Activated CD8-positive, alpha-beta T cell treated with anti-CD3 and anti-CD28 coated beads for 36 hours (primary cell): Measurements from ENCODE around the gene FBXO24. TPM values are rescaled to one million over a fixed set of nuclear protein-coding genes. Genes with fewer than 3 reads are reported as not detected.

Source experiments
- ATAC-seq: fragments of 200-7000 bp; cut with Tn5 transposase; one replicate; pipeline ENCODE4 v1.10.0; 2021; ENCODE audit warnings: mild to moderate bottlenecking, moderate library complexity
- CTCF ChIA-PET: fragments of 350-600 bp; sonication (Branson Sonifier 250); formaldehyde crosslinking; loops from one replicate; lab custom pipeline; 2021; ENCODE audit warnings: antibody characterized with exemption; lab: Charles Lee
- POLR2A ChIA-PET: fragments of 350-600 bp; sonication (Branson Sonifier 250); formaldehyde crosslinking; loops from one replicate; lab custom pipeline; 2021; ENCODE audit warnings: antibody characterized with exemption; lab: Charles Lee
- DNase-seq: peaks from one replicate; pipeline ENCODE4 v3.0.0-alpha.2; 2020
- H3K27ac Mint-ChIP-seq: one replicate; pipeline ENCODE4 v1.8.0; 2021; ENCODE audit warnings: mild to moderate bottlenecking, mixed read lengths
- H3K27me3 Mint-ChIP-seq: one replicate; pipeline ENCODE4 v1.8.0; 2021; ENCODE audit warnings: mixed read lengths
- H3K36me3 Mint-ChIP-seq: one replicate; pipeline ENCODE4 v1.8.0; 2021; ENCODE audit warnings: low read depth, mixed read lengths
- H3K4me1 Mint-ChIP-seq: one replicate; pipeline ENCODE4 v1.8.0; 2021; ENCODE audit warnings: low read depth, mixed read lengths
- H3K4me3 Mint-ChIP-seq: one replicate; pipeline ENCODE4 v1.8.0; 2021; ENCODE audit warnings: mild to moderate bottlenecking, moderate library complexity, mixed read lengths
- H3K9me3 Mint-ChIP-seq: one replicate; pipeline ENCODE4 v1.8.0; 2021; ENCODE audit warnings: mixed read lengths
- CTCF ChIP-seq: fragments of 200-600 bp; IDR thresholded peaks from one replicate; pipeline ENCODE4 v1.8.0; 2022; ENCODE audit warnings: antibody characterized with exemption, mild to moderate bottlenecking
- intact Hi-C: fragments of 100-400 bp; cut with micrococcal nuclease; formaldehyde crosslinking; loops from one replicate; pipeline ENCODE4 v1.10.0; 2022
- total RNA-seq, 2 experiments: library from RNA; stranded (reverse); gene quantifications; one replicate each; pipeline ENCODE4 v1.2.3, GENCODE V29; 2021

FBXO24 gene
- total RNA-seq, 2 experiments from 2014 or later = 1.4 to 1.5 TPM

- H3K36me3 Mint-ChIP-seq = no peaks in the 10 kb centered on the region
- H3K27me3 Mint-ChIP-seq = peaks cover 3% of the 10 kb centered on the region
- intact Hi-C loops = loop anchor here (10.0 kb wide), 1 partner anchor 68 kb away; the partner anchor contains the start of gene GNB2
- no peak for TF ChIP-seq CTCF
- ChIA-PET CTCF (interaction anchor here (0.6 to 3.8 kb wide), 3 partner anchors 44 to 98 kb away, joined by 3 to 14 read pairs (median 13); partner anchors contain the start of gene POP7), POLR2A (interaction anchor here (0.9 to 1.7 kb wide), 4 partner anchors 20 to 142 kb away, joined by 3 to 4 read pairs (median 3); partner anchors contain the start of genes FBXO24, LRCH4 and POP7)
- H3K4me1 Mint-ChIP-seq = peaks cover 21% of the 10 kb centered on the region
- ATAC-seq = no peak
- DNase-seq = no peak
- no peaks in the 10 kb centered on the region for H3K9me3 Mint-ChIP-seq
- H3K27ac Mint-ChIP-seq = no peak overlapping the region
- H3K4me3 Mint-ChIP-seq = no peak overlapping the region
These were observed 21.0 kb downstream of the FBXO24 start for GRCh38 chr7:100607111-100607510.

GRCh38 chr7:100609958-100610357, 23.8 kb downstream of the FBXO24 start:
- H3K27ac Mint-ChIP-seq = no peak overlapping the region
- peaks cover 2% of the 10 kb centered on the region for H3K36me3 Mint-ChIP-seq
- no peak for ATAC-seq
- no peak for DNase-seq
- no peak for TF ChIP-seq CTCF
- ChIA-PET CTCF (interaction anchor here (4.9 kb wide), 1 partner anchor 81 kb away, joined by 36 read pairs; no protein-coding TSS in a partner anchor), POLR2A (no interaction called here)
- intact Hi-C loops = loop anchor here (10.0 kb wide), 1 partner anchor 65 kb away; the partner anchor contains the start of gene GNB2
- peaks cover 3% of the 10 kb centered on the region for H3K27me3 Mint-ChIP-seq
- peaks cover 19% of the 10 kb centered on the region for H3K4me1 Mint-ChIP-seq
- no peaks in the 10 kb centered on the region for H3K9me3 Mint-ChIP-seq
- no peak overlapping the region for H3K4me3 Mint-ChIP-seq

- ChIA-PET POLR2A (interaction anchor here (0.7 to 2.4 kb wide), 12 partner anchors 9 to 278 kb away, joined by 3 to 5 read pairs (median 4); partner anchors contain the start of genes FBXO24, LRCH4, MEPCE and UFSP1), CTCF (interaction anchor here (0.8 to 4.9 kb wide), 18 partner anchors 9 to 240 kb away, joined by 3 to 36 read pairs (median 4); partner anchors contain the start of genes FBXO24, LRCH4, POP7 and SLC12A9)
- Mint-ChIP-seq H3K27me3 (no peaks in the 10 kb centered on the region), H3K9me3 (no peaks in the 10 kb centered on the region), H3K4me1 (peaks cover 9% of the 10 kb centered on the region), H3K27ac (peak within 1 kb of the TSS; percentile 100), H3K36me3 (peaks cover 2% of the 10 kb centered on the region), H3K4me3 (peak within 1 kb of the TSS; percentile 88)
- ATAC-seq (peak; percentile 94), DNase-seq (peak; percentile 99)
- intact Hi-C loops = no loop called here
- TF ChIP-seq CTCF = no peak
These were observed 26.0 kb downstream of the FBXO24 start, which contains the start of gene MOSPD3 for GRCh38 chr7:100611983-100612729. Gene MOSPD3 (plus strand): TSS chr7:100612540. CDS start chr7:100612792, 252 bp downstream.

- H3K27ac Mint-ChIP-seq = no peak overlapping the region
- DNase-seq = peak; percentile 53
- POLR2A ChIA-PET = interaction anchor here (0.8 to 2.4 kb wide), 13 partner anchors 9 to 598 kb away, joined by 3 to 5 read pairs (median 4); partner anchors contain the start of genes FBXO24, LRCH4, MEPCE and UFSP1
- no peaks in the 10 kb centered on the region for H3K9me3 Mint-ChIP-seq
- TF ChIP-seq CTCF = no peak
- no peaks in the 10 kb centered on the region for H3K27me3 Mint-ChIP-seq
- peaks cover 9% of the 10 kb centered on the region for H3K4me1 Mint-ChIP-seq
- intact Hi-C loops = no loop called here
- H3K4me3 Mint-ChIP-seq = peak overlapping the region; percentile 88
- CTCF ChIA-PET = interaction anchor here (0.8 to 4.9 kb wide), 19 partner anchors 8 to 239 kb away, joined by 3 to 36 read pairs (median 4); partner anchors contain the start of genes FBXO24, LRCH4, POP7 and SLC12A9
- peaks cover 2% of the 10 kb centered on the region for H3K36me3 Mint-ChIP-seq
- ATAC-seq = no peak
These were observed 26.7 kb downstream of the FBXO24 start for GRCh38 chr7:100612730-100613390.
